Cerebellar cortex (tissue), 1 donor: ENCODE data around the gene TTLL7.
"Not testable (repeated sequence)": the region's sequence is repeated elsewhere in the genome, so short reads cannot be mapped to it uniquely, and the experiment has no call there.

Experiments used
- DNase-seq: peaks from one replicate; pipeline ENCODE4 v3.0.0-alpha.2; 2015; ENCODE audit warnings: low spot score

The TTLL7 gene

DNA sequence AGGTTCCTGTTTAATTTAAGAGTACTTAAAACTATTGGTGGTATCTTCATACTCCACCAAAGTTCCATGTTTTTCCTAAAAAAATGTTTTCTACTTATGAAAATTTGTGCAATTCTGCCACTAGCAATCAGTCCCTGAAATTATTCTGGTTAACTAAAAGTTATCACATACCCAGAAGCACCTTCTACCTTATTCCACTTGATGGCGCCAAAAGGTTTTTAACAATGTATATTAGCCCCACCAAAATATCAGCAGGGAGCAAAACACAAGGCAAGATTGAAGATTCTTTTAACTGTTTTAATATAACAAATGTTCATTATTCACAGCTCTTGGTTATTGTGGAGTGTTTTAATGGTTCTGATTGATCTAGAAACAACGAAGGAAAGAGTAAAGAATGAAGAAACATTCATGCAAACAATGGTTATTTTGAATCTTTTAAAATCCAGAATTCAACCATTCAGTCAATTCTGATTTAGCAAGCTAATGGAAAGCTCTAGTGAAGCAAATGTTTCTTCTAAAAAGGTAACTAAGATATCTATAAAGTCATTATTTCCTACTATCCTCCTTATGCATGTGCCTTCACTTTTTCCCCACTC, 67.2 kb downstream of the TTLL7 start:
- peak; percentile 78 for DNase-seq

DNA sequence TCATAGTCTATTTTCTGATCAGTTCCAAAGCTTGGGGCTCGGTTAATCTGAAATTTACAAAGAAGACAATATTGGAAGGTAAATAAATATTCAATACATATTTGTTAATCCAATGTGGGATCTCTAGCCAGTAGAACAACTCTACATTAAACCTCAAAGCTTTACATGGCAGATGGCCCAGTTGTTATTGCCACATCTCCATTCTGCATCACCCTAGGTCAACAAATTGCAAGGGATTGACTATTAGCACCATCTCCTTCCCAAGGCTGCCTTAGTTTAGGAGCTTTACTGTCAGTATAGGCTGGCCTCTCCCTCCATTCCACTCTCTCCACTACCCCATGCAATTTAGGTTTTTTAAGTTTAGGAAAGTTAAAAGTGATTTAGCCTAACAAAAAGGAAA, 69.7 kb downstream of the TTLL7 start:
- DNase-seq, result no peak

DNA sequence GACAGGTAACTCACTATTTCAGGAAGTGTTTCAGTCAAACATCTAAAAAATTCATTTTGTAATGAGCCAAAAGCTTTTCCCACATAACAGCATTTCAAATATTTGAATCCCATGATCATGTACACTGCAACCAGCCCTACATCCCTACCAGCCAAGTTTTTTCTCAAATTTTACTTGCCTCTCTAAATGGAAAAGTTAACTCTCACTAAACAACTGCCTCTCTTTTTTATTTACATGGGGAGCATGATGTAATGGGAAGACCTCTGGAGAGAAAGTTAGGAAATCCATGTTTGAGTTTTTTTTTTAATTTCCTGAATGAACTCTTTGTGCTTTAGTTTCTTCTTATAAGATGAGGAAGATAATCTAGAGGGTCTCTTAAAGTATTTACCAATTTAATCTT, 70.5 kb downstream of the TTLL7 start:
- DNase-seq, result no peak

DNA sequence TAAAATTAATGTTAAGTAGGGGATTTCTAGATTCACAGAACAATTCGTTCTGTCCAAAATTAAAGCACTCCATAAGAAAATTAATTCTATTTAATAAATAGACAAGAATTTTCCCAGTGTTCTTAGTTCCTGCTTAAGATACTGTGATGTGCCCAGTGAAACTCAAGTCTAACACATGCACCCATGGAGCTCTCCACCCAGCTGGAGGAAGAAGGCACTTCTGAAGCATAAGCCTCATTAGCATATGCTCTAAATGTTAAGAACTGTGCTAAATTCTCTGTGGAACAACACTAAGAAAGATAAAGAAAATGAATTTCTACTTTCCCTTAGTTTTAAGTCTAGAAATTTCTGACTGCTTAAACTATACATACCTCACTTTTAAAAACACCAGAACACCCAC, 71.2 kb downstream of the TTLL7 start:
- DNase-seq, result no peak

DNA sequence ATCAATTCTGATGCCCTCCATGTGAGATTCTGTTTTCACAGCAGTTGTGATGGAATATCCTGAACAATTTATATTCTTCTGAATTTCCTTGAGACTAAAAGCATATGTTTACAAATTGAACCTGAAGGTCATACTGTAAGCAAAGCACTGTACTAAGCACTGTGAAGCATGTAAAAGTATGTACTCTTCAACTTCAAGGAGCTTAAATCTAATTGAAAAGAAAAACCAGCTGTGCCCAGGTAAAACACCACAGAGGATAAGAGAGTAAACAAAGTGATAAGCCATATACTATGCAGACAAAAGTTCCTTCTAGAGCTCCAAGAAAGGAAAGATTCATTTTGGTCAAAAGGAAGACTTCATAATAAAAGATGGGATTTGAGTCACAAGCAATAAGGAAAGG, 71.9 kb downstream of the TTLL7 start:
- DNase-seq, result no peak

DNA sequence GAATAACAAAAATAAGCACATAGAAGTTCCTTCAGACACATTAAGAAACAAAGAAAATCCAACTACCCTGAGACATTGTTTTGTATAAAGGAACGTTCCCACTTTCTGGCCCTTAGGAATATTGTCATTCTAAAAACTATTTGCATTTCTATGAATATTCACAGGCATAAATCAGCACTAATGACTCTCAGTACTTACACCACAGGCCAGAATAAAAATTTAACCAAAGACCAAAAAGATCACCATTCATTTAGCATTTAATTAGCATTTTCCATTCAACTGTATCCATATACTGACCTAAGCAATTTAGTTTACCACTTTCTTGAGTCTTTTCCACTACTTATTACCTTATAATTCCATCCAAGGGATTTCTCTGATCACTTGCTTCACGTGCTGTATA, 75.4 kb downstream of the TTLL7 start:
- DNase-seq, result no peak

DNA sequence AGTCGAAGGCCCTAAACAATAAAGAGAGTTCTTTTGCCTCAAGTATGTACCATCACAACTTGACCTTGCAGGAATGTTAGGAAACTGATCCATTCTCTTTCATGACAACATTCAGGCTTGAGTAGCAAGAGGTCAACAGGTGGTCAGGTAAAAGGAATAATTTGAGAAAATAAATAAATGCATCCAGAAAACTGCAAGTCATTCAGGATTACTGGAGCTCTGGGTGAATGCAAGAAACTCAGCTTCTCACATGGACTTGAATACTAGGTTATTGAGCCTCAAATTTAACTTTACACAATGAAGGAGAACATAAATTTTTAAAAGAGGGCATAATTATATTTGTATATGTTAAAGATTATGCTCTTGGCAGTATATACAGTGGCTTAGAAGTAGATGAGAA, 76.5 kb downstream of the TTLL7 start:
- no peak for DNase-seq

DNA sequence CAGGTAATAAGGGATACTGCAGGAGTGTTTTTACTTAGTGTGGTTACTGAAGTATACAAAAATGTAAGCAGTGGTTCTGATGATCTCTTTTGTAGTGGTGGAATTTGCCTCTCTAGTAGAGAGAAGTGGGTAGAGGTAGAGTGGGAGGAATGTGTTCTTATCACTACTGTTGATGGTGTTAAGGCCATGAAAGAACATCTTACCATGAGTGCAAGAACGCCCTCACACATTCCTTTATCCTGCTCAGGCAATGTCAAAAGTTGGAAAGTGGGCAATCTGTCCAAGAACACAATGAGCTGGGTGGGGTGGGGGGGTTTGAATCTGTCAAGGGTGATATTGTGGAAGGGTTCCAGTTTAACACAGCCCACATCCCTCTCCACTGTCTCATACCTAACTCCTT, 78.6 kb downstream of the TTLL7 start:
- no peak for DNase-seq

DNA sequence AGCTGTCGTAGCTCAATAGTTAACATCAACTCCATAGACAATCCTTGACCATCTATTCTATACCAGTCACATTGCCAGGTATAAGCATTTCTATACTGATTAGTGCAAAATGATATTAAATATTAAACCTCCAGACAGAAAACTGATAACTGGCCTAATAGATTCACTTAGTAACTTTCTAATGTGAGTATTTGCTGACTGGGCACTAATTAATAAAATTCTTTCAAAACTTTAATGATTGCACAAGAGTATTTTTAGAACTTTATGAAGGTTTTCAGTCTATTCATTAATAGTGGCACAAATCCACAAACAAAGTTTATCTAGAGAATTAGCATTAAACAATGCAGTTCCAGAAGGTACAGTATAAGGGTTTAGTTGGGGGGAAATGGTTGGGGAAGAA, 79.1 kb downstream of the TTLL7 start:
- no peak for DNase-seq

DNA sequence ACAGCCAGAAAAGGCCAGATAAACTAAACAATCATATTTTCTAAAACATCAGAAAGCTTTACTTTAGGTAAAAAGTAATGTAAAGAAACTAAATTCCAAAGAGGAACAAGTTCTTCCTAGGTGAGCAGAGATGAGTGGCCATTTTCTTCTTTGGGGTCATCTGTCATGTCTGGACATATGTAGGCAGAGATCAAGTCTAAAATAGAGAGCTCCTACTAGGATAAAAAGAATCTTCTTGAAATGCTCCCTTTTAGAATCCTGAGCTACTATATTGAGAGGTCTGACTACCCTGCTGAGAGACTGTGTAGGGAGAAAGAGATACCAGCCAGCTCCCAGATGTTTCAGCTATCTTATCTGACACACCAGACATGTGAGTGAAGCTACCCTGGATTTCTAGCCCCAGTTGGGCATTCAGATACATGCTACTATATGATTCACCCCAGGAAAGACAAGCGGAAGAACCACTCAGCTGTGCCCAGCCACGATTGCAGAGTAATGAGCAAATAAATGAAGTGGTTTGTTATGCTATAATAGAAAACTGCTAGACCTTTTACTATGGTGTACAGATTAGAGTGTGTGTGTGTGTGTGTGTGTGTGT, 80.1 kb downstream of the TTLL7 start:
- DNase-seq, result no peak

DNA sequence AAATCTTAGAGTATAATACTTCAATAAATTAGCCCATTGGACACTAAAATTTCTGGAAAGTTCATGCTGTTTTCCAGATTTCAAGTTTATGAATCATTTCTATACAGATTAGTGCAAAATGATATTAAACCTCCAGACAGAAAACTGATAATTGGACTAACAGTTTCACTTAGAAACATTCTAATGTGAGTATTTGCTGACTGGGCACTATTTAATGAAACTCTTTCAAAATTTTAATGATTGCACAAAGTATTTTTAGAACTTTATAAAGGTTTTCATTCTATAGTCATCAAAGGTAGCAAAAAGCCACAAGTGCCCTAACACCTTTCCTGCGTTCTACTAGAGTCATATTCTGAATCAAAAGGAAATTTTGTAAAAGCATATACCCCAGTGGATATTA, 81.0 kb downstream of the TTLL7 start:
- no peak for DNase-seq

DNA sequence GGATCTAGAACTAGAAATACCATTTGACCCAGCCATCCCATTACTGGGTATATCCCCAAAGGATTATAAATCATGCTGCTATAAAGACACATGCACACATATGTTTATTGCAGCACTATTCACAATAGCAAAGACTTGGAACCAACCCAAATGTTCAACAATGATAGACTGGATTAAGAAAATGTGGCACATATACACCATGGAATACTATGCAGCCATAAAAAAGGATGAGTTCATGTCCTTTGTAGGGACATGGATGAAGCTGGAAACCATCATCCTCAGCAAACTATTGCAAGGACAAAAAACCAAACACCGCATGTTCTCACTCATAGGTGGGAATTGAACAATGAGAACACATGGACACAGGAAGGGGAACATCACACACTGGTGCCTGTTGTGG, 82.8 kb downstream of the TTLL7 start:
- DNase-seq, result not testable (repeated sequence)

DNA sequence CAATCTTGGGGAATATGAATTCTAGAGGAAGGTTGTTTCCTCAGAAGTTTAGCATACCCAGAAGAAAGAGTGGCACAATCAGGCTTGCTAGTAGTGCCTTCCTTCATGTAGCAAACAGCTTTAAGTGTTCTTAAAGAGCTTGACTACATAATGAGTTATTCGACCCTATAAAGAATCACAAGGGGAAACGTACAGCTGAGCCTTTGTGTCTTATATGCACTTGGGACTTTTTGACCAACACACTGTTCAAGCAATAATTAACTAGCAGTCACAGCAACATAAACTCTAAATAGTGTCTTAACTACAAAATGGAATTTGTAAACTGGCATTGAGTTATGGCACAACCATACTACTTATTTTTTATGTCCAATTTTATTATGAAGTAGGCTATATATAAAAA, 86.1 kb downstream of the TTLL7 start:
- no peak for DNase-seq

DNA sequence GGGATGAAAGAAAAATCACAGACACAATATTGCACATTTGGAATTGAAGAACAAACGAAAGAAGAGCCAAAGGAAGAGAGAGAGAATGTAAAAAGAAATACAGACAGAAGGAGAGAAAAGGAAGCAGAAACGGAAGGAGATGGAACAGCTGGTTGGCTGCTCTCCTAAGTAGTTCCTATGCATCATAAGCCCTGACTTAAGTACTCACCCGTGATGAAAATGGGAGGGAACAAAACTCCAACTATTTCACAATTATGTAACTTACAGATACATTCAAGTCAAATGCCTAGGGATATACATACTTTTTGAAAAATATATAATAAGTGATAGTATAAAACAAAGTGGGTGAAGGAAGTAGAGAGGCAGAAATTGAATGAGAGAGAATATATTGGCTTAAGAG, 88.5 kb downstream of the TTLL7 start:
- DNase-seq, result no peak

DNA sequence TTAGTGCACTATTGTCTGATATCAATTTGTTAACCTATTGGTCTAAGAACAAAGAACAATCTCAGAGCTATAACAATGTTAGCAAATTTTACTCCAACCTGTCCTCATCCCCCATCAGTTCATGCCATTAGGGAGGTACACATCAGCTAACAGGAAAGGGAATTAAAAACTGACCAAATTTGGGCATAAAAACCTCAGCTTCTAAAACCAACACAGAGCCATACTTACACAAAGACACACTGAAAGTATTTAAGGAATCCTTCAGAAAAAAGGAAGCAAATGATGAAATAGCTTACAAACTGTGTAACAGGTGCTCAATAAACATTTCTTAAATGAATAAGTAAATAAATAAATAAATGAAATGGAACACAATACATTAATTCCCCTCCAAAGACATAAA, 89.2 kb downstream of the TTLL7 start:
- no peak for DNase-seq

DNA sequence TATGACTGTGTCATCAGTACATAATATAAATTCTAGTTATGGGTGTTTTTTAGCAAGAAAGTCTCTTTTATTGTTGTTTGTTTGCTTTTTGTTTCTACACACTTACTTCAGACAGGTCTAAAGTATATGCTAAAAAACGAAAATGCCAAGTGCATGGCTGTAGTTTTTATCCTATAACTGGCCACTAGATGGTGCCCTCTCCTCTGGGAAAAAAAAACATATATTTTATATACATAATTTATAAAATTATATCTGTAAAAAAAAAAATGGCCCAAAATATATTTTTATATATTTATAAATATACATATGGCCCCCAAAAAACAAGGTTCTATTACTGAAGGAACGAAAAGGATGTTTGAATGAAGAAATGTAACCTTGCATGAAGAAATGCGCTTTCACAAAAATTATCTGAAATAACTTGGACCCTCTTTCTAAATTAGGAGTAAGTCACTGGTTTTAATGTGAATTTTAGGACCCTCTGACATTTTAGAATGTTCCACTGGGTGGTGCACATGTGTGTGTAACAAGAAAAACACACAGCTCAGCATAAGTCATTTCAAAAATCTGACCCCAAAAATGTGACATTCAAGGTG, 93.5 kb downstream of the TTLL7 start:
- DNase-seq, result peak; percentile 38

DNA sequence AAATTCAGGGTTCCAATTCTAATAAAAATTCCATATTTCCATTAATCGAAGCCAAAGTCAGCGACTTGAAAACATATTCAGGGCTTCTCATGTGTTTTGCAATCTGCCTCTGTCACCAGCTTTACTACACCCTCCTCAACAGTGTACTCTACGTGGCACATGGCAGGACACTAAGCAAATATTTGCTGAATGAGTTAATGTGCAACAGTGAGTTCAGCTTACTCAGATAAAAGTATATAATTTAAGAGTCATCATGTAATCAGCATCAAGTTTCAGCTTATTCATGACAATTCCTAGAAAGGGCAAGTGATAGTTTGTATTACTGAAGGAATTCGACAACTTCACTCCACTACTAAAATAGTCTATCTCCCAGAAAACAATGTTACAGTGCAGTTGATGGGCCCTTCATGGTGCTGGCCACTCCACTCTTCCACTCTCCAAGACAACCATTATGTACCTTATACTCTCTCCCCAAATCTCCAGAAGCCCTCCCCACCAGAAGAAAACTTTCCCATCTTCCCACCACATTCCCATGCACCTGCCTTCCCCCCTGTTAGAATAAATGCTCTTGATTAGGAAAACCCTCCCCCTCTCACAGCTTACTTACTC, 97.3 kb downstream of the TTLL7 start:
- no peak for DNase-seq

DNA sequence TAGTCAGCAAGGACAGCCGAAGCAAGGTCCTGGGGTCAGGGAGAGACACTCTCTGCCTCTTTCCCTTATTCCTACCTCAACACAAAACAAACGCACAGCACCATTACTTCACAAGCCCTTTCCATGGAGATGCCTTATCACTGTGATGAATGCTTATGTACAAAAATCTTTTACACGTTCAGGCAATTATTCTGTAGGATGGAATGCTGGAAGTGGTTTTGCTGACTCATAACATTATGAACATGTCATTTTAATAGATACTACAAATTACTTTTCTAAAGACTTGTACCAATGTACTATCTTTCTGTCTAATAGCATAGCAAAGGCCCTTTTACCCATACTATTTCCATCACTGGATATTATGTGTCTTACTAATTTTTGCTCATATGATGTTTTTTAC, 98.4 kb downstream of the TTLL7 start:
- DNase-seq, result no peak

DNA sequence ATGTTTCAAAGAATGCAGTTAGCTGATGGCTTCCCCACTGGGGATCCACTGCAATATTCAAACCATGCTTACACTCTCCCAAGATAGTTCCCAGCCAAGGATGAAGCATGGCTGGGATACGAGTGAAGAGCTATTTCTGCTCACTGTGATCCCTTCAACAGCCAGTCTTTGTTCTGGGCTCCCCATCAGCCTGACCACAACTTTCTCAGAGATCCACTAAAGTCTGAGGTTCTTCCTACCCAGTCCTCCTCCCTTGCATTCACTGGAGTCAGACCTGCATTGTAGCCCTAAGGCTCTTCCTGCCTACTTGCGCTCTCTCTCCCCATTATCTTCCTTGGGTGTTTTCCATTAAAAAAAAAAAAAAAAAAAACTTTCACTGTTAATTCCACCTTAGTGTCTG, 101.4 kb downstream of the TTLL7 start:
- no peak for DNase-seq

DNA sequence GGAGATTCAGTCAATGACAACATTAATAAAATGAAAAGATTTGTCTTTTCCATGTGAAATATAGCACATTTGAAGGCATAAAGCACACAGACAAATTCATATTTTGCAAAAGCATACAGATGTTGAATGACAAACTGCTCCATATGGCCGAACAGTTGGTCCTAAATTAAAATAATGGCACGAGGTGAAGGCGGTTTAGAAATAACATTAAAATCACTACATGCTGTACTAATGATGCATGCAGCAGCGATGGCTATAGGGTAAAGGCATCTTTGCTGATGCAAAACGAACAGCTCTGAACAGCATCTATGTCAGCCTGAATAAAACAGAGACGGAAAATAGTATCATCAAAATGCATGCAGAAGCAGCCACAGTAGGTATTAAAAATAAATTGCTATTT, 102.6 kb downstream of the TTLL7 start:
- no peak for DNase-seq

DNA sequence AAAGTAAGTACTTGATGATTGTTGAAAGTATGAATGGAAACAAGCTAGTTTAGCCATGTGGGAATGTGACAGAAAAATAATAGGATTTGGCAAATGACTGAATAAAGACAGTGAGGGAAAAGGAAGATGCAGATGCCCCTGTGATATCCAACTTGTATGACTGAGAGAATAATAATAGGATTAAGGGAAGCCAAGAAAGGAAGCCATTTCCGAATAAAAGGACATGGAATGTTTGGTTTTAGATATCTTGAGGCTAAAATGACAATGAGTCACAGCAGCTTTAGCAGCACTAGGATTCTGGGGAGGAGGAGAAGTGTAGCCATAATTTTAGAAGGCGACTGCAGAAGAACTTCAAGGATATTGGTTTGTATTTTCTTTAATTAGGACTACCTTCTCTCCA, 109.2 kb downstream of the TTLL7 start:
- no peak for DNase-seq

DNA sequence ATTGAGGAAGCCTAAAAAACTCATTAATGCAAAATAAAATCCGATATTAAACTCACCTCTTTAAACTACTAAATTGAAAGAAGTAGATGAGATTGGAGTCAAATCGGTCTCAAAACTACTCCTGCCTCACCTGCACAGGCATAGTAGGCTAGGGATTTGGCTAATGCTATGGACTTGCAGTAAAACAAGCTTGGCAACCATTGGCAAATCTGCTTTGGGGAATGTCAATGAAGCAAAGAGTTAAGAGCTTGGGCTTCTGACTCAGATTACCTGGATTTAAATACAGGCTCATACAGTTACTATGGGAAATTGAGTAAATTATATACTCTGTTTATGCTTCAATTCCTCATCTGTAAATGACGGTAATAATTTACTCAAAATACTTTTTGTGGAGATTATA, 111.4 kb downstream of the TTLL7 start:
- DNase-seq, result no peak

DNA sequence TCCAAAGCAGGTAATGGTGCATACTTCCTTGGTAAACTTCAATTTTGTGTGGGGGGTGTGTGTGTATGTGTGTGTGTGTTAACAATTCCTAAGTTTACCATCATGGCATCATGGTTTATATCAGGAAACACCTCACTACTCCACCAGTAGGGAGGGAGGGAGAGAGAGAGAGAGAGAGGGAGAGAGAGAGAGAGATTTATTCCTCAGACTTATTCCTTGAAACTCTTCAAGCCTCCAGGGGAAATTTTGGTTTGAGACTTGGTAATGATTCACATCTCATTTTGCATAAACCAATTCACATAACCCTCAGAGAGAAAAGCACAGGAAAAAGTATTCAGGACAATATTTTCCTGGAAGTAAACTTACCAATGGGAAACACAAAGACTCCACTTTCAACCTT, 115.0 kb downstream of the TTLL7 start:
- DNase-seq, result no peak

DNA sequence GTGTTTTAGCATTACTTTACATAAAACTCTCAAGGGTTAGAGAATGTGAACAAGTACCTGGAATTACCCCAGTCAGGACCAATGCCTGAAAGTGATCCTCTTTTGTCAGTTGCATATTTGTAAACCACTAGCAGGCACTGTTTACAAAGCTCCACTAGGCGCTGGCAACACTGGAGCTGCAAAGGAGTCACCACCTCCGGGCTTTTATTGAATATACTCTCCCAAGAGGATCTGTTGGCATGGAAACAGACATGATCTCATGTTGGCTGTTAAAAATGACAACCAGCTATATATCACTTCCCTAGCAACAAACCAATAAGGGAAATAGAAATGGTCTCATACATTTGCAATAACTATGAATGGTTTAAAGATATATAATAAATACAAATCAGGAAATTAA, 116.0 kb downstream of the TTLL7 start:
- DNase-seq, result no peak
